Activated CD4-positive, alpha-beta T cell treated with anti-CD3 and anti-CD28 coated beads, Interleukin-2, amount 50 U/mL, for 4 hours (primary cell): Measurements from ENCODE around the gene CUL3.

Source experiments
- DNase-seq, 2 experiments: peaks; one replicate each; pipeline ENCODE4 v3.0.0-alpha.2; 2020

The CUL3 gene

GRCh38 chr2:224579411-224579810 lies 5.8 kb downstream of the CUL3 start:
- DNase-seq = no peak

- no peak for DNase-seq
Observed at GRCh38 chr2:224577541-224577940, 7.6 kb downstream of the CUL3 start.

- DNase-seq = no peak
Observed at GRCh38 chr2:224576088-224576715, 9.0 kb downstream of the CUL3 start.

GRCh38 chr2:224574423-224575084 lies 10.6 kb downstream of the CUL3 start:
- DNase-seq = no peak

GRCh38 chr2:224573724-224574123 lies 11.4 kb downstream of the CUL3 start:
- DNase-seq = no peak

GRCh38 chr2:224572338-224572737 lies 12.8 kb downstream of the CUL3 start:
- no peak for DNase-seq

- no peak for DNase-seq
Observed at GRCh38 chr2:224570328-224570993, 14.7 kb downstream of the CUL3 start.

GRCh38 chr2:224569654-224570053 lies 15.5 kb downstream of the CUL3 start:
- no peak for DNase-seq

GRCh38 chr2:224565452-224566035 lies 19.6 kb downstream of the CUL3 start:
- DNase-seq = no peak

GRCh38 chr2:224563537-224563936 lies 21.6 kb downstream of the CUL3 start:
- no peak for DNase-seq

GRCh38 chr2:224562831-224563230 lies 22.3 kb downstream of the CUL3 start:
- DNase-seq = no peak

GRCh38 chr2:224561234-224562005 lies 23.7 kb downstream of the CUL3 start:
- DNase-seq = no peak

GRCh38 chr2:224560549-224560948 lies 24.6 kb downstream of the CUL3 start:
- no peak for DNase-seq

GRCh38 chr2:224557610-224558009 lies 27.6 kb downstream of the CUL3 start:
- DNase-seq = no peak

GRCh38 chr2:224556381-224556780 lies 28.8 kb downstream of the CUL3 start:
- no peak for DNase-seq

- no peak for DNase-seq
Observed at GRCh38 chr2:224555823-224556366, 29.3 kb downstream of the CUL3 start.

- no peak for DNase-seq
Observed at GRCh38 chr2:224552771-224553170, 32.4 kb downstream of the CUL3 start.

- no peak for DNase-seq
Observed at GRCh38 chr2:224551693-224552092, 33.5 kb downstream of the CUL3 start.

GRCh38 chr2:224546926-224547325 lies 38.2 kb downstream of the CUL3 start:
- DNase-seq = no peak

- DNase-seq = no peak
Observed at GRCh38 chr2:224545884-224546644, 39.1 kb downstream of the CUL3 start.

- no peak for DNase-seq
Observed at GRCh38 chr2:224543939-224544338, 41.2 kb downstream of the CUL3 start.

GRCh38 chr2:224538561-224539138 lies 46.5 kb downstream of the CUL3 start:
- DNase-seq = no peak
